ENCODE data around the gene AP1M1.

AP1M1 gene

DNA sequence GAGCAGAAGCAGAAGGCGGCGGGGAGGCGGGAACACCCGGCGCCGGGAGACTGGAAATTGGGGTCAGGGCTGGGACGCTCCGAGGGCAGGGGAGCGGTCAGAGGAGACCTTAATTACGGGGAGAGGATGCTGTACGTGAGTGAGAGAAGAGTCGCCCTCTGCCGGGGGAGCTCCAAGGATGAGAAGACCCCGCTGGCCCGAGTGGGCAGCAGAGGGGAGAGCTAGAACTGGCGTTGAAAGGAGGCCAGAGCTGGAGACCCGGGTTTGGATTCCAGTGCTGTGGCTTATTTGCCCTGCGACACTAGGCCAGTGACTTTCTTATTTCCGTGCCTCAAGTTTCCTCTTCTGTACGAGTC, 12.0 kb upstream of the AP1M1 start:
- DNase-seq: peak; percentile 37 to 49

DNA sequence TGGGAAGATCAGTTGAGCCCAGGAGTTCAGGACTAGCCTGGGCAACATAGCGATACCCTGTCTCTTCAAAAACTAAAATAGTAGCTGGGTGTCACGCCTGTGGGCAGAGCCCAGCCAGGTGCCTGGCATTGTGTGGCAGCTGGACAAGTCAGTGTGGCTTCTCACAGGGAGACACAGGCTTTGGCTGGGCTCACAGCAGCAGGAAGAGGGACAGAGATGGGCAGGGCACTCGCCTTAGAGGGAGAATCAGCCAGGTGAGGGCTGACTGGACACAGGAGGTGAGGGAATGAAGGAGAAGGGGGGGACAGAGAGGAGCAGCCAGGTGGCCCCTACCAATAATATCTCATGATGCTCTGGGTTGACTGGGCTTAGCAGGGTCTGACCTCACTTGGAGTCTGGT, 9.2 kb upstream of the AP1M1 start:
- no peak for DNase-seq

DNA sequence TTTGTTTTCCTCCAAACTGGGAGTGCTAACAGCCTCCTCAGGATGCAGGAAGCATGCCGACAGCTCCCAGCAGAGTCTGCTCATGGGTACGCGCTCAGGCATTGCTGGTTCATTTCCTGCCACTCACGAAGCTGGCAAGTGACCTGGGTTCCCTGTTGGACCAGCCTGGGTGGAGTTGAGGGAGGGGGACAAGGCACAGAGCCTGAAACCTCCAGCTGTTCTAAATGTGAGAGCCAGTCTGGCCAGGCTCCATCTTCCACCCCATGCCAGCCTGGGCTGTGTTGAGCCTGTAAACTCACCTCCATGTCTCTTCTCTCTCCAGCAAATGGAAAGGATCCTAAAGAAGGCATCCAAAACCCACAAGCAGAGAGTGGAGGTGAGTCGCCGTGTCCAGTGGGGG, 7.5 kb upstream of the AP1M1 start:
- no peak for DNase-seq

DNA sequence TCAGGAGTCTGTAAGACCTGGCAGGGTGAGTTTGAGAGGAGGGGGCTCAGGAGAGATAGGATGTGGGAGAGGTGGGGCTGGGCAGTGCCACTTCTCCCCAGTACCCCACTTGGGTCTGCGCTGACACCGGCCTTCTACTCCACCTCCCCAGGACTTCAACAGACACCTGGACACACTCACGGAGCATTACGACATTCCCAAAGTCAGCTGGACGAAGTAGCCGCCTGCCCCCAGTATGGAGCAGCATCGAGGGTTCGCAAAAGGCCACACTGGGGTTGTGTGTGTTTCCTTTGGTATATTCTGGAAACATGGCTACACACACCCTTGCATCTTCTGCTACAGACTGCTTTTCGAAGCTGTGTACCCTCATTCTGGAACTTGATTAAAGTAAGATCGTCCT, 7.0 kb upstream of the AP1M1 start:
- DNase-seq: no peak

DNA sequence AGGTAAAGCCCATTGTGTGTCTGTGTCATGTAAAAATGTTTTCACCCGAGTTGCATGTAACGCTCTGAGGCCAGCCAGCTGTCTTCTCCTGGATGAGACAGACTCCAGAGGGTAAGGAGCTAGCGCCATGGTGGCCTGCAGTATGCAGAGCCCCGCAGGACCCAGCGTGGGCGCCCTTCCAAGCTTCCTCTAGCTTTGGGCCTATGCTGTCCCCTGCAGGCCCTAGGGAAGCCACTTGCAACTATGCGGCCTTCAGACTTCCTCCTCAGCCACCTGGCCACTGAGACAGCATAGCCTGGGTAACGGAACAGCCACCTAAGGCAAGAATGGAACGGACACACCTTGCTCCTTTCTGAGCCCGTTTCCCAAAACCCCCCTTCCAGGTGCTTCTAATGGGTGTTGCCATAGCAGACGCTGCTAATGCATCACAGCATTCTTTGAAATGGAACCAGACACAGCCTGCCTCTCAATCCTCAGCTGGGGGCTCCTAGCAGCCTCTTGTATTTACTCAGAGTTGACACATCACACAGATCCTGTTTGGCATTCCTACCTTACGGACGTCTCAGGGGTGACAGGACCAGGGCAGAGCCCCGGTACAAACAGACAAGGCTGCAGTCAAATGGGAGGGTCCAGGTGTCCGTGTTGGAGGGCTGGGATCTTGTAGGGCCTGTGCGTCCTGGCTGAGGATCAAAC, 6.3 kb upstream of the AP1M1 start:
- DNase-seq: no peak

DNA sequence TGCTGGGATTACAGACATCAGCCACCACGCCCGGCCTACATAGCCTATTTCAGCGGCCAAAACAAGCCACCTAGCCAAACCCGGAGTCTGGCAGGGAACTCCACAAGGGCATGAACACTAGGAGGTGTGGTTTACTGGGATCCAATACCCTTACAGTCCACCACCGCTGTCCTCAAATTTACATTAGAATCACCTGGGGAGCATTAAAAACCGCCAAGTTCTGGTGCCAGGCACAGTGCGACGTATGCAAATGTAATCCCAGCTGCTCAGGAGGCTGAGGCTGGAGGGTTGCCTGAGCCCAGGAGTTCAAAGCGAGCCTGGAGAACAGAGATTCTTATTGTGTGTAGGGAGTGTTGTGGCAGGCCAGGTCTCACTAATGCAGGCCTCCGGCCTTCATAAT, 4.2 kb upstream of the AP1M1 start:
- DNase-seq: no peak

DNA sequence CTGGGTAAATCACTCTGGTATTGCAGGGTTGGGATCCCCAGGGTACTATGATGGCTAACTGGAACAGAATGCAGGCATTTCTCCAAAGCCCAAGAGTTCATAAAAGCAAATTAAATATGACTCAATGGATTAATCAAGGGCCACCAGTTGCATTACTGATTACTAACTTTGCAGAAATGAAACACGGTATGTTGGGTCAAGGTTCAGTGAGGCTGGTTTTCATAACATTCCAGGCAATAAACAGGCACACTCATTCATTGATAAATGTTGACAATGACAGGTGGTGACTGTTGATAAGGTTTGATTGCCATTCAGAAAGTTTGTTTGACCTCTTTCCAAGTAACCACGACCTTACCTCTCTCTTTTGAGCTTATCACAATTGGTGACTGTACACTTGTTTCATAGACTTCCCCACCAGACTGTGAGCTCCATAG, 506 bp upstream of the AP1M1 start:
- DNase-seq: no peak

DNA sequence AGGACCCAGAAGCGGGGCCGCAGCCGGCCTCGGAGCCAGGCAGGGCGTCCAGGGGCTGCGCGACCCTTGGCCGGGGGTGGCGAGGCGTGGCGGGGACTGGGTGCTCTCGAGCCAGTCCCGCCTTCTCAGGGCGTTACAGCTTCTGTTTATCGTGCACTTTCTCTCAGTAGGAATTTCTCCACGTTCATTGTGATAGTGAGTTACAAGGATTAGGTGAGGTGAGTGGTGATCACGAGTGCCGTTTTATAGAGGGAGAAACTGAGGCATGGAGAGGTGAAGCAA, 600 bp downstream of the AP1M1 start:
- DNase-seq: no peak

DNA sequence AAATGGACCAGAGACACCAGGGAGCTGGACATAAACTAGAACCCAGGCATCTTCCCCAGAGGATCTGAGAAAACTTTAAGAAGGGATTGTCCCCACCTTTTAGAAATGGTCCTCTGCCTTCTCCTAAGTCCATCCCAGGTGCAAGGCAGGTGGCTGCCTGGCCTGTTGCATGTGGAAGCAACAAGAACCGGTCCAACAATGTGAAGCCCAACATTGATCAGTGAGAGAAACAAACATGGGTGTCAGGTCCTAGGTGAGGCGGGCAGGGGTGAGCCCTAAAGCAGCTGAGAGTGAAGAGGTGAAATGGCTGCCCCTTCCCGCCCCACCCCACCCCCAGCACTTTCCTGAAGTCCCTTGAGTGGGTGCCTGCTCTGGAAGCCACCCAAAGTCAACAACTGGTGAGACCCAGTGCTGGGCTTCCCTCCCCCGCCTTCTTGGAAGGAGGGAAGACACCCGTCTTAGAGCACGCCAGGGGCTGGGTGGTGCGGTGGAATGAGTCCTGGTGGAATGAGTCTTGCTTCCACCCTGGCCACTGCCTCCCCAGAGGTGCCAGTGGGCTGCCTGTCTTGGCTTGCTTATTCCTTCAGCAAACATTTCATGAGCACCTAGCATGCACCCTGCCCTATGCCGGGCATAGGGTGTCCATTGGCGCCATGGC, 1.7 kb downstream of the AP1M1 start:
- no peak for DNase-seq

DNA sequence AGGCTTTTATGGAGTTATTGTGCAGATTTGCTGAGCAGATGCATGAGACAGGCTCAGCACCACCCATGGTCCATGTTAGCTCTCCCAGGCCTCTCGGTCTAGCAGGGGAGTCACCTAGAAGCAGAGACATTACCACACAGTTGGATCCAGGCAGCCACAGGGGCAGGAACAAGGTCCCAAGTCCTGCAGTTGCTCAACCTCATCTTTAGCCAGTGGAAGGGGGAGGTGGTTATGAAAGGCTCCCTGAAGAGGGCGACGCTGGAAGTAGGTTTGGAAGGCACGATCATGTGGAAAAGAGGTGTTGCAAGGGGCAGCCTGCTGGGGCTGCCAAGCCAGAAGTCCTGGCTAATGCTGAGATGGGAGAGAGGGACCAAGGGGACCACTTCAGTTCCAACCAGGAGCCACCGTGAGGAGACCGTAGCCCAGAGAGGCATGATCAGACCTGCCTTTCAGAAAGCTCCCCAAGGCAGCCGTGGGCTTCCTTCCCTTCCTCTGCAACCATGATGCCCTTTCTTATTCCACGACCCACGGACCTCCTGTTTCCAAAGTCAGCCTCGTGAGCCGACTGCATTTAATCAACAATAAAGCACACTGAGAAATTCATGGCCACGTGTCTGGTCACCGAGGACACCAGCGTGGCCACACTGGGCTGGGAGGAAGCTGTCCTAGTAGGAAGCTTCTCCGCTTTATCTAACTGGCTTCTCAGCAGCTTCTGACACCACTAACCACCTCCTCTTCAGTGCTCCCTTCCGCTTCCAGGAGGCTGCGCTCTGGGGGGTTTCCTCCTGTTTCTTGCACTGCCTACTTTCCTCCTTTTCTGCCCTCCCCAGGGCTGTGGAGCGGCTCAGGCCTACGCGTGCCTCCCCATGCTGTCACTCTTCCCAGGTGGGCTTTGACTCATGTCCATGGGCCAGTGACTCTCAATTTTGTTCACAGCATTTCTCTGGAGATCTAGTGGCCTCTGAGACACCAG, 2.6 kb downstream of the AP1M1 start:
- DNase-seq: peak; percentile 12 to 17

DNA sequence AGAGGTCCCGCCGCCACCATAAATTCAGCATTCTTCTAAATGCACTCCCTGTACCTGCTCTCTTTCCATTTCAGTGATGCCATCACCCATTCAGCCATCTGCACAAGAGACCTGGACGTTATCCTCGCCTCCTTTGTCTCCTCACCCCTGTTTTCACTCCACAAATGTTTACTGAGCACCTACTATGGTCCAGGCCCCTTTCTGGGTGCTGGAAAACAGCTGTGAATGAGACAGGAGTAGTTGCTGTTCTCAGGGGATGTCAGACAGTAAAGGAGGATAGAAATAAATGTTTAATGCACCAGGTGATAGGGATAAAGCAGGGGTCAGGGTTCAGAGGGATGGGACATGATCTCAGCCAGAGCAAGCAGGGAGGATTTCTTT, 3.3 kb downstream of the AP1M1 start:
- no peak for DNase-seq

DNA sequence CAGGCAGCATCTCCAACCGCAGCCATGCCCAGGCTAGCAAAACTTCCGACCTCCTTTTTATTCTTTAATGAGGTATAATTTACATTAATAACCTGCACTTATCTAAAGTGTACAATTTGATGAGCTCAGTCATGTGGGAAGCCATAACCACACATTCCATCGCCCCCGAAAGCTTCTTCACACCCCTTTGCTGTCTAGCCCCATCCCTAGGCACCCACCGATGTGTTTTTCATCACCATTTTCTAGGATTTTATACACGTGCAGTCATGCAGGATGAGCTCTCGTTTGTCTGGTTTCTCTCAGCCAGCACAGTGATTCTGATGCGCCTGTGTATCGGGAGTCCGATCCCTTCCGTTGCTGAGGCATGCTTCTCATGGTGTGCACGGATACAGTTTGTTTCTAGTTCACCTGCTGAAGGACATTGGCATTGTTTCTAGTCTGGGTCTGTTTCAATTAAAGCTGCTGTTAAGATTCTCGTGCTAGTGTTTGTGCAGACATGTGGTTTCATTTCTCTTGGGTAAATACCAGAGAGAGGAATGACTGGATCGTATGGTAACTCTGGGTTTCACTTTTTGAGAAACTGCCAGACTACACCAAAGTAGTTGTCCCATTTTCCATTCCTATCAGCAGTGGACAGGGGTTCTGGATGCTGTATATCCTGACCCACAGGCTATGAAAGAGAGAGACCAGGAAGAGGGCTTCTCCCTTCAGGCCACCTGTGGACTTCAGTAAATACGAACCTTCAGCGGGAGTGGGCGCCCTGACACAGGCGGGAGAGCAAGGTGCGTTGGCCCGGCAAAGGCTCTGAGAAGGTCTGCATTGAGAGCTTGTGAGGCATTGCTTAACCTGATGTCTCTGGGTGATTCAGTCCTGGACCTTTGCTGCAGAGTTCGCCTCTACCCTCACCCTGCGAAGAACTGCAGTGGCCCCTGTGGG, 4.9 kb downstream of the AP1M1 start:
- DNase-seq: no peak

DNA sequence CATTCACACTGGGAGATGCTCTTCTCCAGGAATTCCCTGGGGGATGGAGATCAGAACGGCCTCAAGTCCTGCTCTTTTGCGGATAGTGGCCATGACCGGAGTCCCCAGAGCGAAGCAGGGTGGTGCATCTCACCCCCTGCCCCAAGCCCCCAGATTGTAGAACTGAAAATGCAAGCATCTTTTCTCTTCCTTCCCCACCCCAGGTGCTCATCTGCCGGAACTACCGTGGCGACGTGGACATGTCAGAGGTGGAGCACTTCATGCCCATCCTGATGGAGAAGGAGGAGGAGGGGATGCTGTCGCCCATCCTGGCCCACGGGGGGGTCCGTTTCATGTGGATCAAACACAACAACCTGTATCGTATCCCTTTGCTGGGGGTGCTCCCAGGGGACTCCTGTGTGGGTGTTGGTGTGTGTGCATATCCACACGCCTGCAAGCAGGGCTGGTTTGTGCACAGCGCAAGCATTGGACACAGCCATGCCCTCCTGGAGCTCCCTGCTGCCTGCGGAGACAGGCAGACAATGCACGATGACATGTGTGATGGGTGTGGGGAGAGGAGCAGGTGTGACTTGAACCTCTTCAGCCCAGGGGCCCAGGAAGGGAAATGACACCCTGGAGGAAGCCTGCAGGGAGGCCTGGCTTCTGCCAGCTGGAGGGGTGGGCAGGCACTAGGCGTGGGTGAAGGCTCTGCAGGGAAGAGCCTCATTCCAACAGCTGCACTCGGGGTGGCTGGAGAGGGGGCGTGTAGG, 5.7 kb downstream of the AP1M1 start:
- no peak for DNase-seq

DNA sequence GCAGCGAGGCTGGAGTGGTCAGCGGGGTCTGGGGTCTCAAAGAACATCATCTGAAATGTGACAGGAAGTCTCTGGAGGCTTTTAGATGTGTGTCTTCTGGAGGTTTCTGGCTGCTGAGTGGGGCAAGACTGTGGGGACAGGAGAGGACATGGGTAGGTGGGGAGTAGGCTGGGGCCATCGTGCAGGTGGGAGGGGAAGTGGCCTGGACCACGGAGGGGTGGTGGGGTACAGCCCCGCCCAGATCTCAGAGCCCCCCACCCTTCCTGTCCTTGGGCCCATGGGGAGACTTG, 6.2 kb downstream of the AP1M1 start:
- no peak for DNase-seq

DNA sequence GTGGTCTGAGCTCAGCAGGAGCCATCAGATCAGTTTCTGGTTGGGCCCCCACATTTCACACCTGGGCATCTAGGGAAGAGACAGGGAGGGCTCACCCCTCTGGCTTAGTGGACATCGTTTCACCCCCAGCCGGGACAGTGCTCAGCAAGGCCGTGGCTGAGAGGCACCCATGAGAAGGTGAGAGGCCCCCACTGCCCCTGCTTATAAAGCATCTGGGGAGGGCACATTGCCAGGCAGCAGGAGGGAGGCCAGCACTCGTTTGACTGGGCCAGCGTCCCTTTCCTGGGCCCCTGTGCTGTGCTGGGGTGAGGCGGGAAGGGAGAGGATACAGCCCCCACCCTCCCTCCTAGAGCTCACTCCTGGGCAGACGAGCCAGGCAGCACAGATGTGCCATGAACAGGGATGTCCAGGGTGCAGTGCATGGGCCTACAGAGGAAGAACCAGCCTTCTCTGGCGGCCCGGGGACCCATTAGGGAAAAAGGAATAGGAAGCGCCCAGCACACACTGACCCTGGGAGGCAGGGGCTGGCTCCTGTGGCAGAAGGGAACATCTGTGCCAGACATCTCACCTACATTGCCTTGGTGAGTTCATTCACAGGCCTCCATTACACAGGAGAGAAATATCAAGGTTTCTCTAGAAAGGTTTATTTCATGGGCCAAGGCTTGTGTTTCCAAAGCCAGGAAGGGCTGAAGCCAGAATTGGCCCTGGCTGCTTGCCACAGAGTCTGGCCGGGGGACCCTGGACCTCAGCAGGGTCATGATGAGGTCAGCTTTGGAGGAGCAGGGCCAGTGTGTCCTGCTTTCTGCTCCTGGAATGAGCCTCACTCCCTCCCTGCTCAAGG, 7.7 kb downstream of the AP1M1 start:
- DNase-seq: no peak

DNA sequence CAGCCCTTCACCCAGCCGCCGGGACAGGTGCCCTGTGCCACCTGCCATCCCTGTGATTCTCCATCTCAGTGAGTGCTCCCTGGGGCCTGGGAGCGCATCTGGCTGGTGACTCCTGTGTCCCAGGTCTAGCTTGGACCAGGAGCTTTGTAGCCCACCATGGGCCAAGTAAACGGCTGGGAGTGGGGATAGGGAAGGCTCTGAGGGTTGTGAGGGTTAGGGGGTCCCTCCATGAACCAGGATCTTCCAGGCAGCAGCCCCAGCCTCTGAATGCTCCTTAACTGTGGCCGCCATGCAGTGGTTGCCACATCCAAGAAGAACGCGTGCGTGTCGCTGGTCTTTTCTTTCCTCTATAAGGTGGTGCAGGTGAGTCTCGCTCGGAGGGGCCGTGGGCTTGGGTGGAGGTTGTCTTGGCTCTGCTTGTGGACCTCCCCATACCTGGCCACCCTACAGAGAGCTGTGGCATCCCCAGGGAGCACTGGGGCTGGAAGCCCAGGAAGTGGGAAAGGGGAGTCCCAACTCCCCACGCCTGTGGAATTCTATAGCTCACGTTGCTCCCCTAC, 8.4 kb downstream of the AP1M1 start:
- no peak for DNase-seq

DNA sequence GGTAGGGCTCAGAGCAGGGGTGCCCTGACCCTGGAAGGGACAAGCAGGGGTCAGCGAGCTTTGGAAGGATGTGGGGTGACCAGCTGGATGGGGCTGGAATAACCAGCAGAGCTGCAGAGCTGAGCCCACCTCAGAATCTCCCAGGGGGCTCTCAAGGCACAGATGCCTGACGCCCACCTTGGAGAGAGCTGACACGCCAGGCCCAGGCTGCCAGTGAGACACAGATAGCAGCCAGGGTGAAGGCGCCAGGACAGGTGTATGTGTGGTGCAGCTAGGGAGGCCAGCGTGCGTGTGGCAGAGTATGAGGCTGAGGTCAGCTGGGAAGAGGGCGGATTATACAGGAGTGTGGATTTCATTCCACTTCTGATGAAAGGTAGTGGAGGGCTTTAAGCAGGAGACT, 8.9 kb downstream of the AP1M1 start:
- DNase-seq: no peak

DNA sequence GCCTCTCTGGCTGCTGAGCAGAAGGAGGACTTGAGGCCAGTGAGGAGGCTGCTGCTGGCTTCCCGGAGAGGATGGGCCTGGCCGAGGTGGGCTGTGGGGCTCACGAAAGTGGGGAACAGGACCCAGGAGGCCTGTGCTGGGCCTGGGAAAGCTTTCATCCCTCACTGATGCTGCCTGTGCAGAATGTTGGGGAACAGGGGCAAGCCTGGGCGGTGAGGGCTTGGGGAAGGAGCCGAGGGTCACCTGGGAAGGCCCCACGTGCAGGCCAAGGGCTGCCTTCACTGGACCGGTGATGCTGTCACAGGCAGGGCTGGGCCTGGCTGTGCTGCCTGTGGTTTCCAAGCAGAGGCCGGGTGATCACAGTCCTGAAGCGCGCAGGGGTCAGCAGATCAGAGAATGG, 9.4 kb downstream of the AP1M1 start:
- no peak for DNase-seq

DNA sequence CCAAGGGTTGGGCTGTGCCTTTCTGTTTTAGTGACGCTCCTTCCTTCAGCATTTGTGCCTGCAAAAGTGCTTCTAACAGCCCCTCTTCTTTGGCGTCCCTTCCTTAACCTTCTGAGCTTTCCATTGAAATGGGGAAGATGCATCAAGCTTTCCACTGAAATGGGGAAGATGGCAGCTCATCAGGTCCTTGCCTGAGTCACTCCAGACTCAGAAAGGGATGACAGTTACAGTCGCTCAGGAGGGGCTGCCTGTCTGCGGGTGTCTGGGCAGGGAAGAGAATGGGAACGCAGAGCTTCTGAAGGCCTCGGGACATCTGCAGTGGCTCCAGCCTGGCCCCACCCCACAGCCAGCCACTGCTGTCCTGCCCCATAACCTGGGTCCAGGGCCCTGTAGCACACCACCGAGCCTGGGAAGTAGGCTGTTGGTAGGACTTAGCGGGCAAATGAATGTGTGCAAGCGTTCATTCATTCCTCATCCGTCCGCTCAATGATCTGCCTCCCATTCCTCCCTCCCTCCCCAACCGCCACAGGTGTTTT, 9.8 kb downstream of the AP1M1 start:
- DNase-seq: no peak

DNA sequence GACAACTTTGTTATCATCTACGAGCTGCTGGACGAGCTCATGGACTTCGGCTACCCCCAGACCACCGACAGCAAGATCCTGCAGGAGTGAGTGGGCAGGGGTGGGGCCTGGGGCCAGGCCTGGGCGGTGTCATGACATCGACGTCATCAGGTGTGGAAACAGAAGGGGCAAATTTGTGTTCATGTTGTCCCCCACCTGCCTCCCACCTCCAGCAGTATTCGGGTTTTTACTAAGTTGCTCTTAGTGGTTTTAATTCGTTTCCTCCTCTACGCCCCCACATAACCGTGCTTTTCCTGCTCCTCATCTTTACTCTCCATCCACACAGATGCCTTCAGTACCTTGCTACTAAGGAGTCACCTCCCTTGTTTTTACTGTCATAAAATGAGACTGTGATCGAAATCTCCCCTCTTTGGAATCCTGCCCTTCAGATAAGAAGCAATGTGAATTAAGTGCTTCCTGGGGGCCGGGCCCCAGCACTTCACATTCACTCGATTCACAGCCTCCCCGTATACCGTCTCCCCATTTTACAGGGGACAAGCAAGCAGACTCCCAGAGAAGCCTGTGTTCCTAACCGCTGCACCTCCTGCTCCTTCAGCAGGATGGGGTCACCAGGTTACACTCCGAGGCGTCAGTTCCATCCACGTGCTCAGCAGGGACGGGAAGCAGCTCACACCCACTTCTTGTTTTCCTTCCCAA, 10.5 kb downstream of the AP1M1 start:
- no peak for DNase-seq

Measured in Kasumi-1 (cell line).